Cerebellar cortex (tissue), 1 donor: ENCODE data around the gene ATXN7.

Source experiments
- DNase-seq: peaks from one replicate; pipeline ENCODE4 v3.0.0-alpha.2; 2015; ENCODE audit warnings: low spot score

ATXN7 gene

GRCh38 chr3:63966871-63967270 lies 103.2 kb downstream of the ATXN7 start:
- no peak for DNase-seq

GRCh38 chr3:63967675-63968611 lies 104.3 kb downstream of the ATXN7 start:
- peak; percentile 79 for DNase-seq

DNA sequence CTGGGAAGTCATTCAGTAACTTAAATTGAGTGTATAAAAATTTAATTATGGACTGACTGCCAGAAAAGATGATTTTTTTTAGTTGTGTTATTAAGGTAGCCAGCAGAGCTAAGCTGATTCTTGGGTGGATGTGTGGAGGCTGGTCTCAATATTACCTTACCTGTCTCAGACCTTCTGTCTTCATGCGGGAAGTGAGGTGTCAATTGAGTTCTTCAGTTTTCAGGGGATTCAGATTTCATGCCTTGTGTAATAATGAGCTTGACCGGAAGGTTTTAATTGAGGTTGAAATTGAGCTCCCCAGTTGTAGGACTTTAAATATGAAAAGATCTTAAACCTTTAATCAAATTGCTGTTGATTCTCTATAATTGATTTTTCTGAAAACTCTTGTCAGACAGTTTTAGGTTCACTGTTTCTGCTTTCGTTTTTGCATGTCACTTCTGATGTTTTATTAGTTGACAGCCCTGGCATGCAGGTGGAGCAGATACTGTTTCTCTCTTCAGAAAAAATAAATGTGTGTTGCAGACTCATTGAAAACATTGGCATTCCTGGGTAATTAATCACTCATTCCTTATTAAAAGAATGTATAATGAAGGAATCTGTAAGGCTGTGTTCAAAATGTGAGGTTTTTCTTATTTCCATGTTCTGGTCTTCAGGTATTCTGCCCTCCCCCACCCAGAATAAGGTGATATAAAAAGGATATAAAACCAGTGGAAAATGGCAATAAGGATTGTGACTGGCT lies 105.1 kb downstream of the ATXN7 start:
- no peak for DNase-seq

DNA sequence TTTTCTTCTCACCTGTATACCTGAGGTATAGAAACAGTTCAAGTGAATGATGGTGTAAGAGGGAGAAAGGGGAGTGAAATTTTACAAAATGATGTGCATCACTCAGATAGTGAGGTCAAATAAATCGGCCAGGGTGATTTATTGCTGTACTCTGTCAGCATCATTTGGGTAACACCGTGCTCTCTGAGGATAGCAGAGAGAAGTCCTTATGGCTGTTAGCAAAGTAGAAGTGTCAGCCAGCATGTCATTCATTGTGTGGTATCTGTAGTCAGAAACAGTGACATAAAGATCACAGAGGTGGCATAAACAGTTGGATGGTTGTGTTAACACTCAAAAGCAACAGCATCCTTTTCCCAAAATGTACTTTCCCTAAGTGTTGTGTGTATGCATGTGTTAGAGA lies 106.2 kb downstream of the ATXN7 start:
- DNase-seq = peak; percentile 43

- DNase-seq = peak; percentile 49
Observed at GRCh38 chr3:63970631-63971475, 107.2 kb downstream of the ATXN7 start.

DNA sequence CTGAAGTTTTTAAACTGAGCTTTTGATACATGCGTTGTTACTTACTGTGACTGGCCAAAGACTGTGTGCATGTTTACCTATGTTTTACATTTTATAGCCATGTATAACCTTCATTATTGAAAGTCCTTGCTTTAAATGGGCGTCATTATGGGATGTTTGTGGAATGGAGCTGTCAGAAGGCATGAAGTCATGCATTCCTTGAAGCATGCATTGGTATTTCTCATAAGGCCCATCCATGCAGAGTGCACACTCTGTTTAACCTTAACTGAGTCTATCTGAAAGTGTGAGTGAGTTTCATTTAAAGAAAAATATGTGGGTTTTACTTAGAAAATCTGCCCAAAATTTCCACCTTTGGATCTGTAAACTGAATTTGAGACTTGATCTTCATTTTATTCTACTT lies 108.5 kb downstream of the ATXN7 start:
- no peak for DNase-seq

GRCh38 chr3:63972987-63973386 lies 109.3 kb downstream of the ATXN7 start:
- no peak for DNase-seq

DNA sequence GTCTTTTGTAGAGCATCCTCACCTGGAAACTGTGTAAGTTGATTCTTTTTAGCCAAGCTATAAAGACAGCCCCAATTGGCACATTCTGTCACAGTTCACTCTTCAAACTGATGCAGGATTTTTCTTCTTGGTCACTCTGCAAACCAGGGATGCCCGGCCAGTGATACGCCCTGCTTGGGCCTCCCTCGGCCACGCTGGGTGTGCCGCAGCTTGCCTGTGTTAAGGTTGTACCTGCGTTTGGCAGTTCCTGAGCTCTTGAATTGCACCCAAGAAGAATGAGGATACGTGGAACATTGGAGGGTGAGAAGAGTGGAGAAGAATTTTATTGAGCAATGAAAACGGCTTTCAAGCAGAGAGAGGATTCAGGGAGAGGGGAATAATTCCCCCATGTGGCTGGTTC lies 109.7 kb downstream of the ATXN7 start:
- no peak for DNase-seq

GRCh38 chr3:63974451-63974850 lies 110.8 kb downstream of the ATXN7 start:
- DNase-seq = no peak

GRCh38 chr3:63975723-63976122 lies 112.1 kb downstream of the ATXN7 start:
- DNase-seq = peak; percentile 48

GRCh38 chr3:63976161-63976871 lies 112.6 kb downstream of the ATXN7 start:
- no peak for DNase-seq

GRCh38 chr3:63976872-63977200 lies 113.2 kb downstream of the ATXN7 start:
- no peak for DNase-seq

DNA sequence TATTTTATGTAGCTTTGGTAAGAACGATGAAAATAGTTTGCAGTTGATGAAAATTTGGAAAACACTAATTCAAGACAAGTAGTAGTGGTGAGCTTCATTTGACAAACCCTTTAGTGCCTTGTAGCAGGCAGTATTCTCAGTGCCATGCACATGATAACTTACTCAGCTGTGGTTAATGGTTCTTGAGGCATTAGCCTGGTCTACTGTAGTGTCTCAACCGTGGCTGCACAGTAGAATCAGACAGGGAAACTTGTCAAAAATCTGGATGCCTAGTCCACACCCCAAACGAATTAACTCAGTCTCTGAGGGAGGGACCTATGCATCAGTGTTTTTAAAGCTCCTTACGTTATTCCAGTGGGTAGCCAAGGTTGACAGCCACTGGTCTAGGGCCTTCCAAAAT lies 114.2 kb downstream of the ATXN7 start:
- DNase-seq = no peak

GRCh38 chr3:63979093-63979885 lies 115.6 kb downstream of the ATXN7 start:
- peak; percentile 68 for DNase-seq

DNA sequence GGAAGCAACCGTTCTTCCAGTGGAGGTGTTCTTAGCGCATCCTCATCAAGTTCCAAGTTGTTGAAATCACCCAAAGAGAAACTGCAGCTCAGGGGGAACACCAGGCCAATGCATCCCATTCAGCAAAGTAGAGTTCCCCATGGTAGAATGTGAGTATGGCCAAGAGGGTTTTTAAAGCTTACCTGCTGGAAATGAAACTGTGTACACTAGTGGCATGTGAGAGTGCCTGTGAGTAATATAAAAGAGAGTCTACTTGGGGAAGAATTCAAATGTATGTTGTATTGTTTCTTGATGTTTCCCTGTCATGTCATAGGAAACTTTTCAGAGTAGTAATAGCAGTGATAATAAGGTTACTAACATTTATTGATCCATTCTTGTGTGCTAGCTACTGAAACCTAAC lies 116.4 kb downstream of the ATXN7 start:
- no peak for DNase-seq

DNA sequence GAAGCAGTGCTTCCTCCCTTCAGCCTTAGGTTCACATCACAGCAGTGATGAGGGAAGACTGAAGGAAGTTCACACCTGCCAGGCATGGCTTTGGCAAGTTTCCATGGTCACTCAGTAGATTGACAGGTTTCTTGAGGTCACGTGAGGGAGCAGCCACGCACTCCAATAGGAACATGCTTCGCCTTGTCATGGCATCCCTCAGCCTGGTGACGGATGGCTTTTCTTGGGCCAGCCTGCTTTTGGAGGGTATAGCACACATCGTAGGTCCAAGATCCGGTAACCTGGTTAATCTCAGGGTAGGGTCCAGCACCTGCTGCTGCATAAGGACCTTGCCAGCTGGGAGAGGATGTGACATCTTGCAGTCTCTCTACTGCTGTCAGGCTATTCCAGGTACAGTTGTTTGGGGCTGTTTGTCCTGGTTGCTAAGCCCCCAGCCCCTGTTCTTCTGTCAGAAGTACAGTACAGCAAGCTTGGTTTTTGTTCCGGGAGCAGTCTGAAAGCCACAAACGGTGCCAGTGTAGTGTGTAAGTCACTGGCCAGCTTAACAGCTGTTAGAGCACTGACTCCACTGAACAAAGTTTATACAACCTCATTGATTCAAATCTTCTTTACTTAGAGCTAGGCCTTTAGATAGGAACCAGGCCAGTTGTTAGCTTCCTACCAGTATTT lies 117.3 kb downstream of the ATXN7 start:
- DNase-seq = no peak

DNA sequence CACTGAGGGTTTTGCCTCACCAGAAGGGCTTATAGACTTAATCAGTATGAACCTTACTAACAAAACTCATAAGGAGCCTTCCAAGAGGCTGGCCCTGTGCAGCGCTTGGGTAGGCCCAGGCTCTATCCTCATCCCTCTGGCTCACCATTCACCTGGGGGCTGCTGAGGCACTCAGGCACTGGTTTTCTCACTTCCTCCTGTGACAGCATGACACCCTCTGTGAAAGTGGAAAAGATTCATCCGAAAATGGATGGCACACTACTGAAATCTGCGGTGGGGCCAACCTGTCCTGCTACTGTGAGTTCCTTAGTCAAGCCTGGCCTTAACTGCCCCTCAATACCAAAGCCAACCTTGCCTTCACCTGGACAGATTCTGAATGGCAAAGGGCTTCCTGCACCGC lies 118.3 kb downstream of the ATXN7 start:
- DNase-seq = no peak

- DNase-seq = no peak
Observed at GRCh38 chr3:63984391-63984790, 120.7 kb downstream of the ATXN7 start.

GRCh38 chr3:63986146-63986545 lies 122.5 kb downstream of the ATXN7 start:
- no peak for DNase-seq

GRCh38 chr3:63986831-63987230 lies 123.2 kb downstream of the ATXN7 start:
- DNase-seq = no peak
